ENCODE data around the gene GPATCH3. TPM values are rescaled to one million over a fixed set of nuclear protein-coding genes. Genes with fewer than 3 reads are reported as not detected.
"Not testable (repeated sequence)": the region's sequence is repeated elsewhere in the genome, so short reads cannot be mapped to it uniquely, and the experiment has no call there.

Gene GPATCH3
- total RNA-seq: 10 to 100 TPM; 13.3 to 14.4 TPM

- Mint-ChIP-seq H3K4me1 (peaks cover 18% of the 10 kb centered on the region), H3K27me3 (no peaks in the 10 kb centered on the region), H3K4me3 (peak within 1 kb of the TSS; percentile 97), H3K9me3 (no peaks in the 10 kb centered on the region), H3K36me3 (no peaks in the 10 kb centered on the region), H3K27ac (peak within 1 kb of the TSS; percentile 99)
- DNase-seq: peak; percentile 87
Measured at GRCh38 chr1:26900001-26900814, at the start of gene GPATCH3. GPATCH3 (minus strand) TSS chr1:26900467; CDS start chr1:26900442, 25 bp downstream.

GRCh38 chr1:26949926-26950319 is 49.7 kb upstream of the GPATCH3 start:
- Mint-ChIP-seq H3K27me3 (no peaks in the 10 kb centered on the region), H3K9me3 (no peaks in the 10 kb centered on the region), H3K4me1 (no peaks in the 10 kb centered on the region), H3K27ac (no peak overlapping the region), H3K36me3 (peaks cover 11% of the 10 kb centered on the region), H3K4me3 (no peak overlapping the region)
- DNase-seq: no peak

GRCh38 chr1:26949266-26949925 is 49.1 kb upstream of the GPATCH3 start:
- Mint-ChIP-seq H3K4me1 (no peaks in the 10 kb centered on the region), H3K4me3 (no peak overlapping the region), H3K9me3 (no peaks in the 10 kb centered on the region), H3K36me3 (peaks cover 12% of the 10 kb centered on the region), H3K27me3 (no peaks in the 10 kb centered on the region), H3K27ac (peak overlapping the region; percentile 44)
- no peak for DNase-seq

GRCh38 chr1:26948725-26949057 is 48.4 kb upstream of the GPATCH3 start:
- H3K27me3 Mint-ChIP-seq, H3K27ac Mint-ChIP-seq, H3K4me1 Mint-ChIP-seq, DNase-seq, H3K4me3 Mint-ChIP-seq, H3K9me3 Mint-ChIP-seq: not testable (repeated sequence)
- H3K36me3 Mint-ChIP-seq: peaks cover 12% of the 10 kb centered on the region

- no peak for DNase-seq
- Mint-ChIP-seq H3K9me3 (no peaks in the 10 kb centered on the region), H3K4me1 (no peaks in the 10 kb centered on the region), H3K4me3 (no peak overlapping the region), H3K27ac (no peak overlapping the region), H3K27me3 (no peaks in the 10 kb centered on the region), H3K36me3 (peaks cover 24% of the 10 kb centered on the region)
Measured at GRCh38 chr1:26946270-26946669, 46.0 kb upstream of the GPATCH3 start.

GRCh38 chr1:26945728-26946127 is 45.5 kb upstream of the GPATCH3 start:
- no peaks in the 10 kb centered on the region for H3K4me1 Mint-ChIP-seq
- H3K27ac Mint-ChIP-seq: no peak overlapping the region
- H3K4me3 Mint-ChIP-seq: no peak overlapping the region
- H3K27me3 Mint-ChIP-seq: no peaks in the 10 kb centered on the region
- H3K9me3 Mint-ChIP-seq: no peaks in the 10 kb centered on the region
- peaks cover 24% of the 10 kb centered on the region for H3K36me3 Mint-ChIP-seq
- no peak for DNase-seq

- H3K27ac Mint-ChIP-seq: peak overlapping the region; percentile 30
- H3K27me3 Mint-ChIP-seq: no peaks in the 10 kb centered on the region
- no peaks in the 10 kb centered on the region for H3K4me1 Mint-ChIP-seq
- no peaks in the 10 kb centered on the region for H3K9me3 Mint-ChIP-seq
- no peak for DNase-seq
- no peak overlapping the region for H3K4me3 Mint-ChIP-seq
- peaks cover 26% of the 10 kb centered on the region for H3K36me3 Mint-ChIP-seq
Measured at GRCh38 chr1:26945138-26945537, 44.9 kb upstream of the GPATCH3 start.

- H3K36me3 Mint-ChIP-seq: peaks cover 29% of the 10 kb centered on the region
- no peaks in the 10 kb centered on the region for H3K9me3 Mint-ChIP-seq
- peaks cover 5% of the 10 kb centered on the region for H3K4me1 Mint-ChIP-seq
- H3K4me3 Mint-ChIP-seq: no peak overlapping the region
- DNase-seq: no peak
- H3K27ac Mint-ChIP-seq: peak overlapping the region; percentile 42
- H3K27me3 Mint-ChIP-seq: no peaks in the 10 kb centered on the region
Measured at GRCh38 chr1:26942656-26943055, 42.4 kb upstream of the GPATCH3 start.

- Mint-ChIP-seq H3K4me3 (no peak overlapping the region), H3K36me3 (peaks cover 33% of the 10 kb centered on the region), H3K9me3 (no peaks in the 10 kb centered on the region), H3K27ac (no peak overlapping the region), H3K4me1 (peaks cover 5% of the 10 kb centered on the region), H3K27me3 (no peaks in the 10 kb centered on the region)
- no peak for DNase-seq
Measured at GRCh38 chr1:26941311-26941710, 41.0 kb upstream of the GPATCH3 start.

- Mint-ChIP-seq H3K27me3 (no peaks in the 10 kb centered on the region), H3K27ac (no peak overlapping the region), H3K4me3 (no peak overlapping the region), H3K4me1 (peaks cover 7% of the 10 kb centered on the region), H3K36me3 (peaks cover 30% of the 10 kb centered on the region), H3K9me3 (no peaks in the 10 kb centered on the region)
- no peak for DNase-seq
Measured at GRCh38 chr1:26938659-26939025, 38.4 kb upstream of the GPATCH3 start.

- Mint-ChIP-seq H3K4me1 (peaks cover 7% of the 10 kb centered on the region), H3K4me3 (no peak overlapping the region), H3K27ac (no peak overlapping the region), H3K36me3 (peaks cover 31% of the 10 kb centered on the region), H3K9me3 (no peaks in the 10 kb centered on the region), H3K27me3 (no peaks in the 10 kb centered on the region)
- no peak for DNase-seq
Measured at GRCh38 chr1:26938004-26938658, 37.9 kb upstream of the GPATCH3 start.

GRCh38 chr1:26936823-26937222 is 36.6 kb upstream of the GPATCH3 start:
- no peak overlapping the region for H3K4me3 Mint-ChIP-seq
- peaks cover 7% of the 10 kb centered on the region for H3K4me1 Mint-ChIP-seq
- DNase-seq: no peak
- H3K27ac Mint-ChIP-seq: no peak overlapping the region
- H3K36me3 Mint-ChIP-seq: peaks cover 25% of the 10 kb centered on the region
- H3K9me3 Mint-ChIP-seq: no peaks in the 10 kb centered on the region
- H3K27me3 Mint-ChIP-seq: no peaks in the 10 kb centered on the region

GRCh38 chr1:26932531-26932930 is 32.3 kb upstream of the GPATCH3 start:
- H3K9me3 Mint-ChIP-seq: no peaks in the 10 kb centered on the region
- H3K27me3 Mint-ChIP-seq: no peaks in the 10 kb centered on the region
- no peak for DNase-seq
- peaks cover 8% of the 10 kb centered on the region for H3K4me1 Mint-ChIP-seq
- H3K4me3 Mint-ChIP-seq: no peak overlapping the region
- H3K36me3 Mint-ChIP-seq: peaks cover 37% of the 10 kb centered on the region
- H3K27ac Mint-ChIP-seq: no peak overlapping the region

- no peaks in the 10 kb centered on the region for H3K9me3 Mint-ChIP-seq
- DNase-seq: peak; percentile 4
- H3K36me3 Mint-ChIP-seq: peaks cover 45% of the 10 kb centered on the region
- H3K27me3 Mint-ChIP-seq: peaks cover 4% of the 10 kb centered on the region
- H3K27ac Mint-ChIP-seq: peak overlapping the region; percentile 98
- H3K4me1 Mint-ChIP-seq: peaks cover 44% of the 10 kb centered on the region
- peak overlapping the region; percentile 96 for H3K4me3 Mint-ChIP-seq
Measured at GRCh38 chr1:26923711-26924110, 23.4 kb upstream of the GPATCH3 start.

- H3K27ac Mint-ChIP-seq: peak overlapping the region; percentile 98
- H3K9me3 Mint-ChIP-seq: no peaks in the 10 kb centered on the region
- peak overlapping the region; percentile 96 for H3K4me3 Mint-ChIP-seq
- peaks cover 39% of the 10 kb centered on the region for H3K4me1 Mint-ChIP-seq
- DNase-seq: no peak
- H3K27me3 Mint-ChIP-seq: peaks cover 4% of the 10 kb centered on the region
- H3K36me3 Mint-ChIP-seq: peaks cover 37% of the 10 kb centered on the region
Measured at GRCh38 chr1:26922901-26923300, 22.6 kb upstream of the GPATCH3 start.
